Activated CD4-positive, alpha-beta T cell treated with anti-CD3 and anti-CD28 coated beads, Interleukin-2, amount 10 ng/mL, durations not matched to agents 24 days and 14 days (primary cell): ENCODE results near the gene SIGLEC11. TPM values are rescaled to one million over a fixed set of nuclear protein-coding genes. Genes with fewer than 3 reads are reported as not detected.
A peak's percentile ranks its signal among the peaks of the same experiment; 100 is the strongest.

Source experiments
- DNase-seq: peaks from one replicate; pipeline ENCODE4 v3.0.0; 2022
- H3K27ac Mint-ChIP-seq: one replicate; pipeline ENCODE4 v1.8.0; 2022; ENCODE audit warnings: mild to moderate bottlenecking, mixed read lengths
- H3K27me3 Mint-ChIP-seq: one replicate; pipeline ENCODE4 v1.8.0; 2022; ENCODE audit warnings: mixed read lengths
- H3K36me3 Mint-ChIP-seq: one replicate; pipeline ENCODE4 v1.8.0; 2022; ENCODE audit warnings: low read depth, mild to moderate bottlenecking, mixed read lengths
- H3K4me1 Mint-ChIP-seq: one replicate; pipeline ENCODE4 v1.8.0; 2021; ENCODE audit warnings: mixed read lengths
- H3K4me3 Mint-ChIP-seq: one replicate; pipeline ENCODE4 v1.8.0; 2022; ENCODE audit warnings: mild to moderate bottlenecking, moderate library complexity, mixed read lengths
- H3K9me3 Mint-ChIP-seq: one replicate; pipeline ENCODE4 v1.8.0; 2021; ENCODE audit warnings: mixed read lengths
- intact Hi-C: fragments of 100-400 bp; cut with micrococcal nuclease; formaldehyde crosslinking; loops from one replicate; pipeline ENCODE4 v1.15.1; 2023
- total RNA-seq: library from RNA; stranded (reverse); gene quantifications from 2 replicates; pipeline ENCODE4 v1.2.3, GENCODE V29; 2022

The SIGLEC11 gene
- total RNA-seq, 1 donor from 2014 or later: not detected

GRCh38 chr19:49997709-49998108 lies 36.7 kb upstream of the SIGLEC11 start:
- Mint-ChIP-seq H3K4me3 (no peak overlapping the region), H3K27me3 (no peaks in the 10 kb centered on the region), H3K9me3 (no peaks in the 10 kb centered on the region), H3K36me3 (peaks cover 64% of the 10 kb centered on the region), H3K4me1 (peaks cover 13% of the 10 kb centered on the region), H3K27ac (no peak overlapping the region)
- intact Hi-C loops: no loop called here
- DNase-seq: peak; percentile 72

- H3K4me3 Mint-ChIP-seq: no peak overlapping the region
- peaks cover 54% of the 10 kb centered on the region for H3K36me3 Mint-ChIP-seq
- H3K9me3 Mint-ChIP-seq: no peaks in the 10 kb centered on the region
- H3K27ac Mint-ChIP-seq: no peak overlapping the region
- intact Hi-C loops: loop anchor here (2.0 to 10.0 kb wide), 2 partner anchors 16 to 114 kb away; partner anchors contain the start of genes AKT1S1 and TBC1D17
- peaks cover 12% of the 10 kb centered on the region for H3K4me1 Mint-ChIP-seq
- no peaks in the 10 kb centered on the region for H3K27me3 Mint-ChIP-seq
- DNase-seq: no peak
Measured at GRCh38 chr19:49988433-49988832, 27.5 kb upstream of the SIGLEC11 start.

GRCh38 chr19:49988007-49988406 lies 27.0 kb upstream of the SIGLEC11 start:
- no peak overlapping the region for H3K4me3 Mint-ChIP-seq
- peaks cover 54% of the 10 kb centered on the region for H3K36me3 Mint-ChIP-seq
- intact Hi-C loops: loop anchor here (2.0 to 10.0 kb wide), 2 partner anchors 17 to 113 kb away; partner anchors contain the start of genes AKT1S1 and TBC1D17
- peaks cover 12% of the 10 kb centered on the region for H3K4me1 Mint-ChIP-seq
- H3K9me3 Mint-ChIP-seq: no peaks in the 10 kb centered on the region
- no peak overlapping the region for H3K27ac Mint-ChIP-seq
- DNase-seq: no peak
- H3K27me3 Mint-ChIP-seq: no peaks in the 10 kb centered on the region

- Mint-ChIP-seq H3K4me3 (no peak overlapping the region), H3K36me3 (peaks cover 52% of the 10 kb centered on the region), H3K27me3 (no peaks in the 10 kb centered on the region), H3K4me1 (peaks cover 12% of the 10 kb centered on the region), H3K9me3 (no peaks in the 10 kb centered on the region), H3K27ac (peak overlapping the region; percentile 23)
- intact Hi-C loops: loop anchor here (10.0 kb wide), 1 partner anchor 112 kb away; the partner anchor contains the start of genes AKT1S1 and TBC1D17
- peak; percentile 96 for DNase-seq
Measured at GRCh38 chr19:49987159-49987698, 26.3 kb upstream of the SIGLEC11 start.

- intact Hi-C loops: loop anchor here (10.0 kb wide), 1 partner anchor 112 kb away; the partner anchor contains the start of genes AKT1S1 and TBC1D17
- Mint-ChIP-seq H3K9me3 (no peaks in the 10 kb centered on the region), H3K36me3 (peaks cover 49% of the 10 kb centered on the region), H3K4me3 (no peak overlapping the region), H3K4me1 (peaks cover 12% of the 10 kb centered on the region), H3K27me3 (no peaks in the 10 kb centered on the region), H3K27ac (no peak overlapping the region)
- no peak for DNase-seq
Measured at GRCh38 chr19:49986354-49986753, 25.4 kb upstream of the SIGLEC11 start.

- DNase-seq: no peak
- no peak overlapping the region for H3K27ac Mint-ChIP-seq
- H3K9me3 Mint-ChIP-seq: no peaks in the 10 kb centered on the region
- intact Hi-C loops: loop anchor here (10.0 kb wide), 1 partner anchor 111 kb away; the partner anchor contains the start of genes AKT1S1 and TBC1D17
- peaks cover 12% of the 10 kb centered on the region for H3K4me1 Mint-ChIP-seq
- no peaks in the 10 kb centered on the region for H3K27me3 Mint-ChIP-seq
- no peak overlapping the region for H3K4me3 Mint-ChIP-seq
- H3K36me3 Mint-ChIP-seq: peaks cover 44% of the 10 kb centered on the region
Measured at GRCh38 chr19:49985871-49986270, 24.9 kb upstream of the SIGLEC11 start.

GRCh38 chr19:49984491-49984890 lies 23.5 kb upstream of the SIGLEC11 start:
- intact Hi-C loops: loop anchor here (10.0 kb wide), 1 partner anchor 110 kb away; the partner anchor contains the start of genes AKT1S1 and TBC1D17
- H3K27ac Mint-ChIP-seq: no peak overlapping the region
- H3K9me3 Mint-ChIP-seq: no peaks in the 10 kb centered on the region
- peaks cover 12% of the 10 kb centered on the region for H3K4me1 Mint-ChIP-seq
- no peak overlapping the region for H3K4me3 Mint-ChIP-seq
- H3K27me3 Mint-ChIP-seq: no peaks in the 10 kb centered on the region
- DNase-seq: no peak
- H3K36me3 Mint-ChIP-seq: peaks cover 44% of the 10 kb centered on the region

- H3K4me1 Mint-ChIP-seq: peaks cover 9% of the 10 kb centered on the region
- peaks cover 37% of the 10 kb centered on the region for H3K36me3 Mint-ChIP-seq
- no peak overlapping the region for H3K27ac Mint-ChIP-seq
- peak; percentile 93 for DNase-seq
- intact Hi-C loops: loop anchor here (1.0 to 10.0 kb wide), 2 partner anchors 46 to 109 kb away; partner anchors contain the start of genes AKT1S1 and TBC1D17
- H3K9me3 Mint-ChIP-seq: no peaks in the 10 kb centered on the region
- H3K27me3 Mint-ChIP-seq: no peaks in the 10 kb centered on the region
- no peak overlapping the region for H3K4me3 Mint-ChIP-seq
Measured at GRCh38 chr19:49983645-49984229, 22.8 kb upstream of the SIGLEC11 start.

- Mint-ChIP-seq H3K4me1 (peaks cover 3% of the 10 kb centered on the region), H3K27ac (no peak overlapping the region), H3K9me3 (no peaks in the 10 kb centered on the region), H3K27me3 (no peaks in the 10 kb centered on the region), H3K4me3 (no peak overlapping the region), H3K36me3 (peaks cover 27% of the 10 kb centered on the region)
- intact Hi-C loops: loop anchor here (10.0 kb wide), 1 partner anchor 107 kb away; the partner anchor contains the start of genes AKT1S1 and TBC1D17
- no peak for DNase-seq
Measured at GRCh38 chr19:49981603-49982593, 20.9 kb upstream of the SIGLEC11 start.

- Mint-ChIP-seq H3K9me3 (no peaks in the 10 kb centered on the region), H3K27me3 (no peaks in the 10 kb centered on the region), H3K4me3 (no peak overlapping the region), H3K27ac (no peak overlapping the region), H3K36me3 (peaks cover 19% of the 10 kb centered on the region), H3K4me1 (no peaks in the 10 kb centered on the region)
- intact Hi-C loops: no loop called here
- DNase-seq: no peak
Measured at GRCh38 chr19:49978324-49978723, 17.4 kb upstream of the SIGLEC11 start.

GRCh38 chr19:49977881-49978280 lies 16.9 kb upstream of the SIGLEC11 start:
- H3K4me3 Mint-ChIP-seq: no peak overlapping the region
- peaks cover 18% of the 10 kb centered on the region for H3K36me3 Mint-ChIP-seq
- no peaks in the 10 kb centered on the region for H3K27me3 Mint-ChIP-seq
- H3K4me1 Mint-ChIP-seq: no peaks in the 10 kb centered on the region
- no peak overlapping the region for H3K27ac Mint-ChIP-seq
- intact Hi-C loops: no loop called here
- no peak for DNase-seq
- H3K9me3 Mint-ChIP-seq: no peaks in the 10 kb centered on the region

GRCh38 chr19:49977076-49977475 lies 16.1 kb upstream of the SIGLEC11 start:
- no peak for DNase-seq
- H3K4me1 Mint-ChIP-seq: no peaks in the 10 kb centered on the region
- intact Hi-C loops: no loop called here
- H3K36me3 Mint-ChIP-seq: peaks cover 15% of the 10 kb centered on the region
- no peak overlapping the region for H3K27ac Mint-ChIP-seq
- H3K9me3 Mint-ChIP-seq: no peaks in the 10 kb centered on the region
- no peak overlapping the region for H3K4me3 Mint-ChIP-seq
- H3K27me3 Mint-ChIP-seq: no peaks in the 10 kb centered on the region

- Mint-ChIP-seq H3K27ac (no peak overlapping the region), H3K9me3 (no peaks in the 10 kb centered on the region), H3K36me3 (peaks cover 15% of the 10 kb centered on the region), H3K27me3 (no peaks in the 10 kb centered on the region), H3K4me3 (no peak overlapping the region), H3K4me1 (no peaks in the 10 kb centered on the region)
- no peak for DNase-seq
- intact Hi-C loops: no loop called here
Measured at GRCh38 chr19:49976496-49976895, 15.5 kb upstream of the SIGLEC11 start.
